ENCODE measurements around the gene KSR1.

DNA sequence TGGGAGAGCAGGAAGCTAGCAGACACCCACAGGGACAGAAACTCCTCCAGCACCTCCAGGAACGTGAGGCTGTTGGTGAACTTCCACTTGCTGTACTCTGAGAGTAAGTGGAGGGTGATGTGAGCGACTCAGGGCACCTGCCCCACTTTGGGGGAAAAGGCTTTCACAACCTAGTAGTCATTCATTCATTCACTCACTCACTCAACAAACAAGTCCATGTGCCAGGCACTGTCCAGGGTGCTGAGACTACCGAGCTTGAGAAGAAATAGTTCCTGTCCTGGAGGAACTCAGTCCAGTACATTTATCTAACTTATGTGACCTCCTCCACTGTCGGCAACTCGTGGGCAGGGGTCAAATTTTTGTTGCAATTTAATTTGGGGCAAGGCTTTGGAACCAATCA is 201.4 kb downstream of the KSR1 start:
- TF ChIP-seq LEF1 (IDR thresholded peaks at IDR 0.05; ENCODE audit: borderline replicate concordance) (no peak), HDGF (IDR thresholded peaks at IDR 0.05; ENCODE audit: borderline replicate concordance) (no peak), SP1 (IDR thresholded peaks at IDR 0.05) (no peak), L3MBTL2 (conservative IDR thresholded peaks at IDR 0.05) (no peak), ZNF384 (IDR thresholded peaks at IDR 0.05) (no peak)
